Smooth muscle cell (in vitro differentiated cells): Measurements from ENCODE around the gene ATXN10. TPM values are rescaled to one million over a fixed set of nuclear protein-coding genes. Genes with fewer than 3 reads are reported as not detected.

Experiments
- DNase-seq: peaks from one replicate; lab custom pipeline; 2025; ENCODE audit not compliant: unreplicated experiment; lab: John Stamatoyannopoulos, UW
- H2AFZ ChIP-seq: fragments of 200-600 bp; sonication (generic); 2 replicates; pipeline ENCODE4 v1.6.0; 2016; ENCODE audit warnings: antibody characterized with exemption, low read depth, mild to moderate bottlenecking
- H3F3A ChIP-seq: fragments of 200-600 bp; sonication (generic); 2 replicates; pipeline ENCODE4 v1.6.0; 2017; ENCODE audit warnings: antibody characterized with exemption, low read depth
- H3K27ac ChIP-seq: fragments of 200-600 bp; sonication (generic); 2 replicates; pipeline ENCODE4 v1.5.1; 2016; ENCODE audit warnings: low read depth, mild to moderate bottlenecking
- H3K27me3 ChIP-seq: fragments of 200-600 bp; sonication (generic); 2 replicates; pipeline ENCODE4 v1.6.1; 2016; ENCODE audit warnings: low read depth, mild to moderate bottlenecking
- H3K36me3 ChIP-seq: fragments of 200-600 bp; sonication (generic); 2 replicates; pipeline ENCODE4 v1.5.1; 2016; ENCODE audit warnings: low read depth
- H3K4me1 ChIP-seq: fragments of 200-600 bp; sonication (generic); 2 replicates; pipeline ENCODE4 v1.5.1; 2016; ENCODE audit warnings: low read depth
- H3K4me2 ChIP-seq: fragments of 200-600 bp; sonication (generic); 2 replicates; pipeline ENCODE4 v1.6.0; 2016; ENCODE audit warnings: mild to moderate bottlenecking
- H3K4me3 ChIP-seq: fragments of 200-600 bp; sonication (generic); 2 replicates; pipeline ENCODE4 v1.5.1; 2016; ENCODE audit warnings: mild to moderate bottlenecking
- H3K79me2 ChIP-seq: fragments of 200-600 bp; sonication (generic); 2 replicates; pipeline ENCODE4 v1.6.0; 2016; ENCODE audit warnings: low read depth, mild to moderate bottlenecking
- H3K9ac ChIP-seq: fragments of 200-600 bp; sonication (generic); 2 replicates; pipeline ENCODE4 v1.6.0; 2016; ENCODE audit warnings: low read depth
- H3K9me3 ChIP-seq: fragments of 200-600 bp; sonication (generic); replicated peaks from 2 replicates; pipeline ENCODE4 v1.5.1; 2016; ENCODE audit warnings: low read depth
- H4K20me1 ChIP-seq: fragments of 200-600 bp; sonication (generic); 2 replicates; pipeline ENCODE4 v1.6.0; 2016; ENCODE audit warnings: low read depth
- WGBS: methylation state at CpG from one replicate; pipeline ENCODE4 v1.1.7; 2016; ENCODE audit warnings: low lambda C conversion rate; 5-methylcytosine and 5-hydroxymethylcytosine counted together
- microRNA-seq: library from miRNA; unstranded; fragments of <30 nt; microRNA quantifications from one replicate; pipeline ENCODE4, GENCODE V29; 2016; ENCODE audit warnings: borderline number of aligned reads
- polyA plus RNA-seq: library from polyadenylated mRNA; unstranded; fragments of >200 nt; fragmentation: Nextera tagmentation; extraction: Ambion mirVana; gene quantifications from 2 replicates; pipeline ENCODE4 v1.2.1, GENCODE V29; 2016
- small RNA-seq: library from RNA; depleted of rRNA; stranded (forward); fragments of <200 nt; gene quantifications from one replicate; pipeline ENCODE3, GENCODE V24; 2014
- total RNA-seq: library from RNA; depleted of rRNA; stranded (reverse); fragments of >200 nt; gene quantifications from 2 replicates; pipeline ENCODE4 v1.2.3, GENCODE V29; 2014
- TF ChIP-seq, protein P1 (sequence below): fragments of 200-600 bp; sonication (generic); IDR thresholded peaks from 2 replicates; pipeline ENCODE4 v1.5.1; 2017; ENCODE audit warnings: borderline replicate concordance, mild to moderate bottlenecking, antibody characterized with exemption; ENCODE audit not compliant: insufficient read depth, poor library complexity, severe bottlenecking

Gene ATXN10
- total and polyA plus RNA-seq, 2 experiments from 2014 or later = 117 to 131 TPM

- Histone ChIP-seq H3K79me2 (no peaks in the 10 kb centered on the region), H3K9ac (no peak overlapping the region), H3F3A (no peaks in the 10 kb centered on the region), H3K4me2 (peak overlapping the region; percentile 44), H3K4me1 (no peaks in the 10 kb centered on the region), H3K36me3 (no peaks in the 10 kb centered on the region), H4K20me1 (no peaks in the 10 kb centered on the region), H3K4me3 (no peak overlapping the region), H3K27ac (no peak overlapping the region), H3K9me3 (no peaks in the 10 kb centered on the region), H3K27me3 (no peaks in the 10 kb centered on the region), H2AFZ (no peak overlapping the region)
- no peak for DNase-seq
- 77% methylated on average over 14 of the region's 22 CpGs for WGBS
- TF ChIP-seq, protein P1, sequence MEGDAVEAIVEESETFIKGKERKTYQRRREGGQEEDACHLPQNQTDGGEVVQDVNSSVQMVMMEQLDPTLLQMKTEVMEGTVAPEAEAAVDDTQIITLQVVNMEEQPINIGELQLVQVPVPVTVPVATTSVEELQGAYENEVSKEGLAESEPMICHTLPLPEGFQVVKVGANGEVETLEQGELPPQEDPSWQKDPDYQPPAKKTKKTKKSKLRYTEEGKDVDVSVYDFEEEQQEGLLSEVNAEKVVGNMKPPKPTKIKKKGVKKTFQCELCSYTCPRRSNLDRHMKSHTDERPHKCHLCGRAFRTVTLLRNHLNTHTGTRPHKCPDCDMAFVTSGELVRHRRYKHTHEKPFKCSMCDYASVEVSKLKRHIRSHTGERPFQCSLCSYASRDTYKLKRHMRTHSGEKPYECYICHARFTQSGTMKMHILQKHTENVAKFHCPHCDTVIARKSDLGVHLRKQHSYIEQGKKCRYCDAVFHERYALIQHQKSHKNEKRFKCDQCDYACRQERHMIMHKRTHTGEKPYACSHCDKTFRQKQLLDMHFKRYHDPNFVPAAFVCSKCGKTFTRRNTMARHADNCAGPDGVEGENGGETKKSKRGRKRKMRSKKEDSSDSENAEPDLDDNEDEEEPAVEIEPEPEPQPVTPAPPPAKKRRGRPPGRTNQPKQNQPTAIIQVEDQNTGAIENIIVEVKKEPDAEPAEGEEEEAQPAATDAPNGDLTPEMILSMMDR = no peak
Measured at GRCh38 chr22:45891996-45892621, 220.5 kb downstream of the ATXN10 start.

DNA sequence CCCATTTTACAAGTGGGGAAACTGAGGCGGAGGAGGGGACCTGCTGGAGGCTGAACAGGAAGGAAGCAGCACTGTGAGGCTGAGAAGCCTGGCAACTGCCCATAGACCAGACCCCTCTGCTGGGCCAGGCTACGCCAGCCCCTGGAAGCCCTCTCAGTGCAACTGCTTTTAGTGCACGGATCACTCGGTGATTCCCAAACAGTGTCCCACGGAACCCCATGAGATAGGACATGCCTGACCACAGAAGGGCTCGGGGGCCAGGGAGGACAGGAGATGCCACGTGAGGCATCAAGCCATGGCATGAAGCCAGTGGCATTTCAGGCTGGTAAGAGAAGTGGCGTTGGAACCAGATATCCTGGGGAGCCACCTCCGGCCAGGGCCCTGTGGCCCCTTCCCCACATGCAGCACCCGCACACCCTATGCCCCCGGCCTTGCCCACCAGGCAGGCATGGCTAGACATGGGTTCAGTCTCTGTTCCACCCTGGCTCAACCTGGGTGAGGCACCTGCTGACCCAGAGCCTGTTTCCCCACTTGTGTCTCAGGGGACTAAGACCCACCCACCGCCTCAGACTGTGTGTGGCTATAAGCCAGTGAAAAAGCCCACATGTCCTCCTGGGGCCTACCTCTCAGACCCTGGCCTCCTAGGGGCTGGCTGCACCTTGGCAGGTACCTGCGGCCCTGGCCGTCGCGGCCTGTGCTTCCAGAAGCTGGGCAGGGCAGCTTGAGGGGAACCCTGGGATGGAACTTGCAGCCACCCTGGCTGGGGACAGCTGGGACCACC is 221.2 kb downstream of the ATXN10 start:
- no peaks in the 10 kb centered on the region for H4K20me1 ChIP-seq
- TF ChIP-seq, protein P1 = no peak
- DNase-seq = no peak
- no peaks in the 10 kb centered on the region for H3K9me3 ChIP-seq
- no peaks in the 10 kb centered on the region for H3K36me3 ChIP-seq
- H3K4me1 ChIP-seq = no peaks in the 10 kb centered on the region
- H2AFZ ChIP-seq = no peak overlapping the region
- 88% methylated on average over 16 of the region's 16 CpGs for WGBS
- H3K27me3 ChIP-seq = no peaks in the 10 kb centered on the region
- no peaks in the 10 kb centered on the region for H3K79me2 ChIP-seq
- H3K27ac ChIP-seq = no peak overlapping the region
- no peaks in the 10 kb centered on the region for H3F3A ChIP-seq
- no peak overlapping the region for H3K9ac ChIP-seq
- H3K4me2 ChIP-seq = peak overlapping the region; percentile 44
- no peak overlapping the region for H3K4me3 ChIP-seq

DNA sequence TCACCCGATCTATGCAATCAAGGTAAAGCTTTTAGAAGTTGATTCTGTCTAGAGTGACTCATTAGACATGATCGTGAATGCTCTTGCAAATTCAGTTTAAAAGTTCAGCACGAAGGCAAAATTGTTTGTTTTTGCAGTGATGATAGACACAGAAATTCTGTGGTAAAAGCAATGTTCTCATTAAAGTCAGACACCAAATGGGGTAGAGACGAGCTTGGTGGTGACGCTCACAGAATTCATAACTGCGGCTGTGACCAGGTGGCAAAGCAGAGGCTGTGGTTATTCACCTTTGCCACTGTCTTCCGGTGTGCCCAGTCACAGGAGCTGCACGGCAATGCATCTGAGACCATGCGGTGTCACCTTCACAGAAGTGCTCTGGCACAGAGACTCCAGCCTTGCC is 221.9 kb downstream of the ATXN10 start:
- Histone ChIP-seq H3K27me3 (no peaks in the 10 kb centered on the region), H3K9ac (no peak overlapping the region), H4K20me1 (no peaks in the 10 kb centered on the region), H3K4me1 (no peaks in the 10 kb centered on the region), H3K4me3 (no peak overlapping the region), H3K27ac (no peak overlapping the region), H3K36me3 (no peaks in the 10 kb centered on the region), H3K4me2 (no peak overlapping the region), H3K79me2 (no peaks in the 10 kb centered on the region), H3K9me3 (no peaks in the 10 kb centered on the region), H3F3A (no peaks in the 10 kb centered on the region), H2AFZ (no peak overlapping the region)
- WGBS = 64% methylated on average over 9 of the region's 9 CpGs
- no peak for DNase-seq
- TF ChIP-seq, protein P1 = no peak

Small RNA genes within 50 kb of the gene (microRNA-seq; reads per million reads assigned to microRNA genes)
- gene MIR4762 = not detected

Small RNA genes within 50 kb of the gene (small RNA-seq; reads per million reads assigned to genes)
- gene MIR4762 (0.11 reads per million), gene RNU6-1161P (not detected)

Other genes with a start within 250 kb of the ATXN10 start
- 86.4 and 90.9 TPM in 2 replicates for gene FBLN1, start 169.0 kb upstream of the ATXN10 start, total RNA-seq
- gene FBLN1, start 169.0 kb upstream of the ATXN10 start, polyA plus RNA-seq = 288 and 296 TPM in 2 replicates